ENCODE results near the gene MAPRE2.

MAPRE2 gene

DNA sequence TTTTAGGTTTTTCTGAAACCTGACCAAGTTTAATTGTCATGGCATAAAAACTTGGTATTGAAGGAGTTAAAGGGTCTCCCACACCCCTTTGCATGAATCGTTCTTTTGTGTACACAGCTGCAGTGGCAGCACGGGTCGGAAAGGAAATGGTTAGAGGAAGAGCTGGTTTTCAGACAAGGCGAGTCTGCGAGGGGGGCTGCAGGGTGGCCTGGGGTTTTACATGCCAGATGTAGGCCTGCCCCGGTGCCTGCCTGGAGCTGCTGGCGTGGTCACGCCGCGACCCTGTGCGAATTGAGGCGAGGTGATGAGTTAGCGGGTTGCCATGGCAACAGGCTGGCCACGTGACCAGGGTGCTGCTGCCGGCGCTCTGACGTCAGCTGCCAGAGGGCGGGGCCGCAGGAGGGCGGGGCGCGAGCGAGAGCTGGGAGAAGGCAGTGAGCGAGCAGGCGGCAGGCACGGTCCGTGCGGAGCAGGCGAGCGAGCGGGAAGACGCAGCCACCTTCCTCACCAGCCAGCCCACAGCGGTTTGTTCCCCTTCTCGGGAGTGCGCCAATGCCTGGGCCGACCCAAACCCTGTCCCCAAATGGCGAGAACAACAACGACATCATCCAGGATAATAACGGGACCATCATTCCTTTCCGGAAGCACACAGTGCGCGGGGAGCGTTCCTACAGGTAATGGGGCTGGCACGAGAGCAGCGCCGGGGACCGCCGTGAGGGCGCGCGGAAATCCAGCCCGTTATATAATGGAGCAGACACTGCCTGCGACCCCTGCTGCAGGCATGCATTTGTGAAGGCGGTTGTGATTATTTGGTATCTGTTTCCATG lies at the start of gene MAPRE2:
MAPRE2 (plus strand) TSS at position 426 of the 827 bp plus-strand sequence; CDS start at position 553, 127 bp downstream.
- DNase-seq (ENCODE audit: low read depth), result peak; percentile 99

DNA sequence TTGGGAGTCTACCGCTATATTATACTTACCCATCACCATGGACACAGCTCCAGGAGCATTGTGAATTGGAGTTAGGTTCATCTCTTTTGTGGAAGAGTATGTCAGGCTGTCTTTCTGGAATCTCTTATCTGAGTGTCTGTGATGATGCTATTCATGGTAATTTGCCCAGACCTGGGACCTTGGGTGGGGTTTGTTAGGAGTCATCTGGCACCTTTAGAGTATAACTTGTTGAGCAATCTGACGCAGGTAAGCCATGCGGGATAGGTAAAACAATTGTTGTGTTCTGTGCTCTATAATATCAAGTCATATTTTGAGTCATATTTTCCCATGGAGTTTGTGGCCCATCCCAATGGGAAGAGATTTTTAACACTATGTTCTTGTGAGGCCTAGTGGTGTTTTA lies 49.7 kb upstream of the MAPRE2 start:
- no peak for DNase-seq (ENCODE audit: low read depth)

DNA sequence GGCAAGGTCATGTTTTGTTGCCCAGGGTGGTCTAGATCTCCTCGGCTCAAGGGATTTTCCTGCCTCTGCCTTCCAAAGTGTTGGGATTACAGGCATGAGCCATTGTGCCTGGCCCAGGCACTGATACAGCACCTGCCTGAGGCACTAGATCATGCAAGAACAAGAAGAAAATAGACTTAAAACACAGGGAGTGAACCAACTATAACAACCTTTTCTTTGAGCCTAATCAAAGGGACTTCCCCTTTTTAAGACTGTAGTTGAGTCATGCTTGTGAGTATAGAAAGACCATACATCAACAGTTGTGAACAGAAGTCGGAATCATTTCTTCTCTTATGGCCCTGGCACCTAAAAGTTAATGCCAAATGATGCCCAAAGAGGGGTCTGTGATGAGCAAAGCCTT lies 47.9 kb upstream of the MAPRE2 start:
- DNase-seq (ENCODE audit: low read depth), result no peak

DNA sequence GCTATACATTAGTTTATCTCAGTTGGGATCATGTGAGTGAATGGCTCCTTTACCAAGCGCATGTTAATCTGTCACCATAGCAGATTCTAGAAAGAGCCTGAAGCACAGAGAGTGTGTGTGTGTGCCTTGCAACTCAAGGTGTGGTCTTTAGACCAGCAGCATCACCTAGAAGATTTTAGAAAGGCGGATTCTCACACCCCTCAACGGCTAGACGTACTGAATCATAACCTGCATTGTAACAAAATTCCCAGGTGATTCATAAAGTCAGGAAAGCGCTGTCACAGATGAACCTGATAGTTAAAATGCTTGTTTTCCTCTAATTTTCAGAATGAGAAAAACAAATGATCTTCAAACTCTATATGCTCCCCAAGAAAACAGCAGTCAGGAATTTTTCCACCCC lies 45.5 kb upstream of the MAPRE2 start:
- no peak for DNase-seq (ENCODE audit: low read depth)

DNA sequence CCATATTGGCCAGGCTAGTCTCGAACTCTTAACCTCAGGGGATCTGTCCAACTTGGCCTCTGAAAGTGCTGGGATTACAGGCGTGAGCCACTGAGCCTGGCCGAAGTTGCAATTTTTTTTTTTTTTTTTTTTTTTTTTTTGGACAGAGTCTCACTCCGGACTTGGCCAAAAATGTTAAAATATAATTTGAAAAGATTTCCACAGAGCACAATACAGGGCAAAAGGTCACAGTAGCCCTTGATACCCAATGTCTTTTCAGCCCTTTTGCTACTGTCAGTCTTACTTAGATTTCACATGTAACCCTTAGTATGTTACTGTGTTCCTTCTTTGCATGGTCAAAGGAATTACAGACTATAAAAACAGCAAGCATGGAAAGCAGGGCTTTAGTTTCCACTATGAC lies 42.6 kb upstream of the MAPRE2 start:
- DNase-seq (ENCODE audit: low read depth), result no peak

DNA sequence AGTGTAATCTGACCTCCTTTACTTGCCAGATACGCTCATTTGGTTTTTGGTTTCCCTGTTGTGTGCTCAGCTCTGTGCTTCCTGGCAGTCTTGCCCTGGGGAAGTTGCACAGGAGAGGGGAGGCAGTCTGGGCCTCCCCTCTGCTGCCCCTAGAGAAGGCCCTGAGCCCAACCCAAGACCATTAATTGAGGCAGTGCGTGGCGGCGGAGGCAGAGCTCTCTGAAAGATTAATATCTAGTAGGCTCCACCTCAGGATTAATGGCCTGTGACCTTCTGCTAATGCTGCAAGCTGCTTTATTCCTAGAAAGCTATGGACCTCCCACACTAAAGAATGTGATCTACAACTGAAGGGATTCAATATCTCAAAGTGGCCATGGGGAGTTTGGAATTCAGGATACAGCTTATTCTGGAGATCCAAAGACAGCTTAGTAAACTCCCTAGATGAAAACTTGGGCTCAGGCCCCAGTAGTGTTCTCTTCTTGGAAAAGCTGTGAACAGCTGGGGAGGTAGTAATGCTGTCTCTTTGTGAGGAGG lies 41.4 kb upstream of the MAPRE2 start:
- DNase-seq (ENCODE audit: low read depth), result no peak

DNA sequence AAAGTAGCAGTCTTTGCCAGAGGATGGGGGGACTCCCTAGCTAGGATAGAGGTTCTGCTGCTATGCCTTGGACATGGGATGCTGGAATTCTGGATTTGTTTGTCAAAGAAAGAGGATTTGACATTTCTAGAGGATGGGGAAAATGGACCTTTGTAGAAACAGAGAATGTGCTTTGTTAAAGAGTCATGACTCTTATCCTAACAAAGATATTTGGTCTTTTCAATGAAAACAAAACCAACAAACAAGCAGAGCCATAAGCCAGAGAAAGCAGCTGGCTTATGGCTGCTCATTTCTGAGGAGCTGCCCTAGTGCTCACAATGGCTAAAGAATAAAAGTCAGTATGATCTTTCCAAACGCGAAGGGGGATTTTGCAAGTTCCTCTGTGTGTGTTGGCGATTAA lies 40.8 kb upstream of the MAPRE2 start:
- DNase-seq (ENCODE audit: low read depth), result no peak

DNA sequence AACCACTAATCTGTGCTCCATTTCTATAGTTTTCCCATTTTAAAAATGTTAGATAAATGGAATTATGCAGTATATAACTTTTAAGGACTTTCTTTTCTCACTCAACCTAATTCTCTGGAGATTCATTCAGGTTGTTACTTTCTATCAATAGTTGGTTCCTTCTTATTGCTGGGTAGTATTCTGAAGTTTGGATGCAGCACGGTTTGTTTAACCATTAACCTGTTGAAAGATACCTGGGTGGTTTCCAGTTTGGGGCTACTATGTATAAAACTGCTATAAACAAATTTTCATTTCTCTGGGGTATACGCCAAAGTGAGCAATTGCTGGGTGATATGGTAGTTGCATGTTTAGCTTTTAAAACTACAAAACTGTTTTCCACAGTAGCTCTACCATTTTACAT lies 39.1 kb upstream of the MAPRE2 start:
- no peak for DNase-seq (ENCODE audit: low read depth)

DNA sequence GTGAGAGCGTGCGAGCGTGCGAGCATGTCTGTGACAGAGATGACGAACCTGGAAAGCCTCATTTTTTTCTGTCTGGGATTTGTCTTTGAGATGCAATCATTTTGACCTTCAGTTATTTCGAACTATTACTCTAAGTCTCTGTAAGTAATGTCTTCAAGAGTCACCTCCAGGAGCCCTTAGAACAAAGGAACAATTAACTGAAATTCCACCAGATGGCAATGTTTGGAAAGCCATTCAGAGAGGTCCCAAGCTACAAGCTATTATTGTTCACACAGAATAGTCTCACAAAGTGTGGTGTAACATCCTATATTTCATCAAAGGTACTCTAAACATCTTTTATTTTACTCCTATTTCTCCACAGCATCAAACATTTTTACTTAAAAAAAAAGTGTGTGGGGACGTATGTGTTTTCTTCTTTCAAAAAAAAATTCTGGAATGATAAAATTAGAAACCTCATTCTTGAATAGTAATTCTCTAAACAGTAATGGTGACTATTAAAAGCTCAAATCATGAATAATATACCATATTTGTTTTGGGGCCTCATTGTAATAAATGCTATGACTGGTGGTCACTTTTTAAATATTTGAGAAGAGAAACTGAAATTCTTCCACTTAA lies 35.1 kb upstream of the MAPRE2 start:
- DNase-seq (ENCODE audit: low read depth), result no peak

DNA sequence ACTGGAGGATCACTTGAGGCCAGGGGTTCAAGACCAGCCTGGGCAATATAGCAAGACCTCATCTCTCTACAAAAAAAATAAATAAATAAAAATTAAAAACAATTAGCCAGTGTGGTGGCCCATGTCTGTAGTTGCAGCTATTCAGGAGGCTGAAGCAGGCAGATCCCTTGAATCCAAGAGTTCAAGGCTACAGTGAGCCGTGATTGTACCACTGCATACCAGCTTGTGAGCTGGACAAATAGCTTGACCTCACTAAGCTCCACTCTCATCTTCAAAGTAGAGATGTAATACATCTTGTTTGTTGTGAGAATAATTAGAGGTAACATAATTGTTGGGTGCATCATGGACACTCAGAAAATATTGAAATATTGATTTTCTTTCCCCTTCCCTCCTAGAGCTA lies 31.1 kb upstream of the MAPRE2 start:
- DNase-seq (ENCODE audit: low read depth), result no peak

DNA sequence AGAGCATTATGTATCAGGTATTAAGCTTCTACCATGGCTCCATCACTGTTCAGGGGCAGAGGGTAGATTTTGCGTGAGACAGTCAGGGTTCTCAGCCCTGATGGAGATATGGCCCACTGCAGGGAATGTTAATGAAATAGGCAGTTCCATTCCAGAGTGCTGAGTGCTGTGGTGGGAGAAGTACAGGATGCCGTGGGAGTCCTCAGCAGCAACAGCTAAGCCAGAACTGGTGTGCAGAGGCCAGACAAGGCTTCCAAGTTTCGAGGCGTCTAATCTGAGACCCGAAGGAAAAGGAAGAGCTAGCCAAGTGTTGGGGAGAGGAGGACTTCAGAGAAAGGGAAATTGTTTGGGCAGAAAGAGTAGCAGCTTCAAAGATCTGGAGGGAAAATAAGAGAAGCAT lies 30.2 kb upstream of the MAPRE2 start:
- DNase-seq (ENCODE audit: low read depth), result no peak

DNA sequence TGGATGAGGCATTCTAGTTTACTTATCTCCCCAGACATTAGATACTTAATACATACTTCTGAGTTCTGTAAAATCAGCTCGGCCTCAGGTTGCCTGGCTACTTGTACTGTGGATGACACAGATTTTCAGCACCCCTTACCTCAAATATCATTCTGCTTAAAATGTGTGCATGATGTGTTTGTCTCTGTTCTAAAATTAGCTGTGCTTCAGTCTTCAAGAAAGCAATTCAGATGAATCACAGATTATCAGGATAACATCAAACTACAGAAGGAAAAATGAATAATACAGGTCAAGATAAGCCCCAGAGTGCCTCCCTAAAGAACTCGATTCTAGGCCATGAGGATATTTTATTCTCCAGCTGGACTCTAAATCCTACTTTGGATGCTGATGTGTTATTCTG lies 21.3 kb upstream of the MAPRE2 start:
- DNase-seq (ENCODE audit: low read depth), result no peak

DNA sequence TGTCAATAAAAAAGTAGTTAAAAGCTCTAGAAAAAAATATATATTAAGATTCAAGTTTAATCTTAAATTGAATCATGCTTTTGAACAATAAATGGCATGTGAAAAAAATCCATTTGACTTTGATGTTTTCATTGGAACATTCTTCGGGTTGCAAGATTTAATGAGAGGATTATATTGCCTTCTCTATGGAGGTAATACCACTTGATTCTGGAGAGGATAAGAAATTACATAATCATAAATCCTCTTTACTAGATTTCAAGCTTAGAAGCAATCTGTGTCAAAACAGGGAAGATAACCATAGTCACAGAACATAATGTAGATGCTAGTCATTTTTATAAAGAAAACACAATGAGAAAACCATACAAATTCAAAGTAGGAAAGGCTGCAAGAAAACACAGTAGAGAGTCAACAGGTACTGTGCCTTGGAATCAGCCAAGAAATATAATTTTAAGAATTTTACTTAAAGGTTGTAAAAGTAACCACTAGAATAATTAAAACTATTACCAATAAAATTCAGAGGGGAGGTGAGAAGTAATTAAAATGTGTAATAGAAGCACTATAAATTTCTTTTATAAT lies 18.7 kb upstream of the MAPRE2 start:
- no peak for DNase-seq (ENCODE audit: low read depth)

DNA sequence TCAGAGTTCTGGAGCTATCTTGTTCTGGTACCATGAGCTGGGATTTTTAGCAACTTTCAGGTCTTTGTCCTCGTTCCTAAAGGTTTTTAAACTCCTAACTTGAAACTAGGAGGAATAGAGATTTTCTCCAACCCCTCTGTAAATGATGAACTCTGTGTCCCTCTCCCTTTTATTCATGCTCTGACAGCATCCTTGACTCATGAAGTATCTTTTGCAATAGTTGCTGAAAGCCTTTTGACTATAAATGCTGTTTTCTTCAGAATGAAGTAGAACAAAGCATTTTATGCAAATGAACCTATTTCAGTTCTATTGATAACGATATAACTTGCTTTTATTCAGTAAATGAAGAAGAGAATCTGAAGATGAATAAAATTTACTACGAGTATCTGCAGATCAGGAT lies 17.0 kb upstream of the MAPRE2 start:
- no peak for DNase-seq (ENCODE audit: low read depth)

DNA sequence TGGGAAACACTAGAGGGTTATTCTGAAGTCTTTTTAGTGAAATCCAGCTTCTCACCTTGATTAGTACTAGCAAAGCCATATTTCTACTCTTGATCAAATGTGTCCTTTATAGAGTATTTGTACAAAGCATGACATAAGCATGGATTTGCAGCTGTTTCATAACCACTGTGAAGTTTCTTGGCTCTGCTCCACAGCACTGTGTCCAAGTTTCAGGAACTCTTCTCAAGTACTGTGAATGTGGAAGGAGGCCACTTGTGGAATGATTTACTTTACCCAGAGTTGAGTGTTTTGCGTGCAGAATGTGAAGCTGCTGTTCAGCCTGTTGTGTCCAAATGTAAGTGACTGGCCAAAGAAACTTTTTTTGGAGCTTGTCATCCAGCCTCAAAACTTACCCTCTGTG lies 16.2 kb upstream of the MAPRE2 start:
- DNase-seq (ENCODE audit: low read depth), result no peak

DNA sequence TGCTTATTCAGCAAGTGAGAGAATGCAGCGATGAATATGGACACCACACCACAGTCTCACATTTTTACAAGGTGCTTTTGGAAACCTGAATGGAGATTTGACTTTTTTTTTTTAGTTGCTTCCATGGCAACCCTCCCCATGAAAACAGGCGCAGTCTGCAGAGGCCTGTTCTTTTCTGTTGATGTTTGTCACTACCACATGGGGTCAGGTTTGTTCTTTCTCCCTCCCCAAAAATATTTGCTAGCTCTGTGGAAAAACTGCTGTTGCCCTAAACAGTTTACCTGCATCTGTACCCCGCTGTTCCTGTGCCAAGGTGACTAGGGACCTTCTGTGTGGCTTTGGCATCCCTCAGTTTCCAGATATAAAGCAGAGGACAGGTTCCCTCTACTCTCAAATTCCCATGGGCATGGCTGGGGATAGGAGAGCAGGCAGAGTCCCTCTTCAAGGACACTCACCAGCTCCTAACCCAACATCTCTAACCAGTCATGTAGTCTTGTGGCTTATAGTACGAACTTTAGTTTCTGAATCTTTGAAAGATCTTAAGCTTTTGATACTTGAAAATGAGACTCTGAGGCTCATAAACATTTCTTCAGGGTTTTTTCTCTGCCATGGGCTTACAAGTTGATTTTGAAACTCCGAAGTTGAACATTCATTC lies 14.7 kb upstream of the MAPRE2 start:
- no peak for DNase-seq (ENCODE audit: low read depth)

DNA sequence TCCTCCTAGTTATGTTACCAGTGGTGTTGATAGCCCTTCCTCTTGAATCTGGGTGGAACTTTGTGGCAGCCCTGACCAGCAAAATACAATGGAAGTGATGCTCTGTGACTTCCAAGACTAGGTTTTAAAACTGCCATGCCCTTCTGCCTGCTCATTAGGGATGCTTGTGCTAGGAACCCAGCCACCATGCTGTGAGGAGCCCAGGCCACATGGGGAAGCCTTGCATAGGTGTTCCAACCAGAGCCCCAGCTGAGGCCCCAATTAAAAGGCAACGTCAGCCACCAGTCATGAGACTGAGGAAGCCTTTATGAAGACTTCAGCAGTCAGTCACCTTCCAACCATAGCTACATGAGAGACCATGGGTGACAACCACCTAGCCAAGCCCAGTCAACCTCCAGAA lies 14.0 kb upstream of the MAPRE2 start:
- DNase-seq (ENCODE audit: low read depth), result no peak

DNA sequence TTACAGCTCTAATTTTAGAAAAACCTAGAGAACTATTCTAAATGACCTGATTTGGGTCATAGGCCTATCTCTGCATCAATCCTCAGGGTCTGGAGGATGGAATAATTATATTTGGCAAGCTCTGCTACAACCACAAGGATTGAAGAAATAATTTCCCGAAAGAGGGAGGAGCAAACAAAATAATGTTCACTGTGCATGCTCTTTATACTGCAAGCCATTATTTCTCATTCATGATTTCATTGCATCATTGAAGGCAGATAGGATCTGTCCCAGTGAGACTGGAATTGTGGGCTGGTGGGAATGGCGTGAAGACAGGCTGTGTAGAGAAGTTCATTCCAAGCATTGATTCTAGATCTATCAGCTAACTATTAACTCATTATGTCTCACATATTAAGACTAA lies 12.7 kb upstream of the MAPRE2 start:
- DNase-seq (ENCODE audit: low read depth), result no peak

DNA sequence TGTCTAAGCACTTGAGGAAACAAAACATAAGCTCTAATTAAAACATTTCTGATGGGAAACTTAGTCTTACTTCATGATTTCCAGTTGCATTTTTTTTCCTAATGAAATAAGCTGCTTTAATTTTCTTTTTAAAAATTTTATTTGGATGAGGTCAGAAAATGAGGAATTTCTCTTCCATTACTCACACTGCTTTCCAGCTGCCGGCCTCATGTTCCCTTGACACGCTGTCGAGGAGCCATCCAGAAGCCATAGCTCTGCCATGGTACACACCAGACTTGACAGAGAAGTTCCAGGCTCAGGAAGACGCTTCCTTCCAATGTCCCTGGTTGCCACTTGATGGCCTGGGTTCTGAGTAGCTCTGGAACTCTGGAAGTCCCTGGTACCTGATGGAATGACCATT lies 12.1 kb upstream of the MAPRE2 start:
- no peak for DNase-seq (ENCODE audit: low read depth)

DNA sequence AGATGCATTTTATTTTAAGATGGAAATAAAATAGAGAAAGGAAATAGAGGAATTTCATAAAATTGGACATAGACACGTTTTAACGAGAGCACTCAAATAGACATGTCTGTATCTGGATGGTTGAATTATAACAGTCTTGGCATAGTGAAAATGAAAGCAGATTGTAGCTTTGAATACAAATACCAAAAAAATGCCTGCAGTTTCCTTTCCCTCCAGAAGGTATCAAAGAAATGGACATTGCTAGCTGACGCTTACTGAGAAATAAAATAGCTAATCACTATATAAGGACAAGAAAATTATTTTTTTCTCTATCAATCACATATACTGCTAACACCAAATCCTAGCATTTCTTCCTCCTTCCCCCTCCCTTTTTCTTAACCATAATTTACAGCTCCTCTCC lies 11.4 kb upstream of the MAPRE2 start:
- DNase-seq (ENCODE audit: low read depth), result no peak

DNA sequence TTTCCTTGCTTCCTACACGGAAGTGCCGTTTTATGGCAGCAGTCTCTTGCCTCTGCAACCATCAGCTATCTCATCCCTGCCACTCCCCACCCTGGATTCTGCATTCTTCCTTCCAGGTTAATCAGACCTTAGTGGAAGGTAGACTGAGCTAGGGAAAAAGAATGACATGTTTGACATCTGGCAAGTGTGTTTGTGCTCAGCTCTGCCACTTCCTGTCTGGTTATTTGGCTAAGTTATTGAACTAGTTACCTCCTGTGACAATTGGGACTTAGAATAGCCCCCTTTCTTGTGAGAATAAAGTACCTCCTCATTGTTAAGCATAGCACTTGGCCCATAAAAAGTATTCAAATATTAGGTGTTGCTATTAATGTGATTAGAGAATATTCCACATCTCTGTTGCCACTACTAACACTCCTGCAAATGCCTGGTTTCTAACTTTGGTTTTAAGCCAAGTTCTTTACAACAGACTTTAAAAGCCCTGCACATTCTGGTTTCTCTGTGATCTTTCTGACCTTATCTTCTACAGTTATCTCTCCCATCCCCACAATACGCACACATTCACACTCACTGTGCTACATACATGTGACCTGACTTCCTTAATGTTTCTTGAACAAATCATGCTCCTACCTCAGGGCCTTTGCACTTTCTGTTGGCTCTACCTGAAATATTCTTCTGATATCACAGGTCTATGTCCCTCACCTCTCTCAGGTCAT lies 10.8 kb upstream of the MAPRE2 start:
- DNase-seq (ENCODE audit: low read depth), result no peak

DNA sequence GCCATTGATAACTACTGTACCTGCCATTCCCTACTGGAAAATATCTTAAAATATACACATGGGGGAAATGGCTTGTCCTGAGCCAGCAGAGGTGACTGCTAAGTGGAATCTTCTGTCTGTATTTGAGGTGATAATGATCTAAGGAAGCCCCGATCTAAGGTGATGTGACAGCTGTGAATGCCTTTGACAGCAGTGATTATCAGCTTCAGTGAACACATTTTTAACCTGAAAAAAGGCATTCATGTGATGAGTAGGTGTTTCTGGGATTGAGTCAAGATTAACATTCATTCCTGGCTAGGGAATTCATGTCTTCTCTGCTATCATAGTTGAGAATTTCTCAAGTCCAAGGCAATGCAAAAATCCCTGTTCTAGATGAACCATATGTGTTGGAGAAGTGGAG lies 9.1 kb upstream of the MAPRE2 start:
- no peak for DNase-seq (ENCODE audit: low read depth)

Measured in stimulated activated CD8-positive, alpha-beta memory T cell treated with anti-CD3 and anti-CD28 coated beads, Interleukin-7, amount 100 ng/mL, for 24 hours (primary cell).